K562 (cell line): Measurements from ENCODE around the gene DENND10. TPM values are rescaled to one million over a fixed set of nuclear protein-coding genes. Genes with fewer than 3 reads are reported as not detected.

Experiments used
- FOXK2 ChIP-seq, 2 experiments: fragments of 450-650 bp; IDR thresholded peaks in 1 of 2; conservative IDR thresholded peaks in 1 of 2; 2 replicates each; pipeline ENCODE4 v1.6.1; 2016; ENCODE audit warnings: low read depth in 2 of 2, mild to moderate bottlenecking in 1 of 2
- HMG20B ChIP-seq: fragments of 250-450 bp; sonication (Bioruptor Pico); IDR thresholded peaks from 2 replicates; pipeline ENCODE4 v1.5.0; 2021; ENCODE audit warnings: mild to moderate bottlenecking
- HNRNPH1 ChIP-seq: fragments of 200-400 bp; formaldehyde crosslinking; optimal IDR thresholded peaks from 2 replicates; pipeline ENCODE3; 2017; ENCODE audit warnings: low read depth, mild to moderate bottlenecking, low read length, moderate library complexity
- HOXB6 ChIP-seq: fragments of 250-450 bp; sonication (Bioruptor Pico); IDR thresholded peaks from 2 replicates; pipeline ENCODE4 v1.5.1; 2022; ENCODE audit warnings: mild to moderate bottlenecking, borderline replicate concordance
- MGA ChIP-seq: fragments of 450-650 bp; IDR thresholded peaks from 2 replicates; pipeline ENCODE4 v1.6.1; 2016; ENCODE audit warnings: mild to moderate bottlenecking, moderate library complexity
- MTA1 ChIP-seq: fragments of 450-650 bp; IDR thresholded peaks from 2 replicates; pipeline ENCODE4 v1.6.1; 2017; ENCODE audit warnings: borderline replicate concordance
- PHTF2 ChIP-seq: fragments of 250-450 bp; sonication (Bioruptor Pico); IDR thresholded peaks from 2 replicates; pipeline ENCODE4 v1.5.0; 2021; ENCODE audit warnings: mild to moderate bottlenecking
- POLR2AphosphoS5 ChIP-seq: IDR thresholded peaks from 2 replicates; pipeline ENCODE4 v1.6.1; 2011; ENCODE audit warnings: mild to moderate bottlenecking, low read depth, low read length, moderate library complexity; ENCODE audit not compliant: control insufficient read depth, insufficient read depth
- RNF2 ChIP-seq: sonication (generic); IDR thresholded peaks from 2 replicates; pipeline ENCODE4 v1.6.1; 2016
- SP1 ChIP-seq: sonication (generic); formaldehyde crosslinking; IDR thresholded peaks from 2 replicates; pipeline ENCODE4 v1.8.1; 2022; ENCODE audit warnings: mild to moderate bottlenecking, missing genetic modification reagents
- ZNF143 ChIP-seq: sonication (generic); formaldehyde crosslinking; IDR thresholded peaks from 2 replicates; pipeline ENCODE4 v1.9.0; 2022; ENCODE audit warnings: mild to moderate bottlenecking, missing genetic modification reagents
- polyA plus RNA-seq, 8 experiments: library from polyadenylated mRNA; depleted of rRNA in 4 of 8; stranded (reverse) in 5 of 8; unstranded in 3 of 8; fragments of >200 nt; fragmentation: Nextera tagmentation in 2 of 8; fragmentation: Illumina TruSeq in 1 of 8; extraction: Ambion mirVana in 2 of 8; extraction: Trizol in 1 of 8; gene quantifications; 2 replicates each; pipeline versions ENCODE4 v1.2.1 to v1.2.3, GENCODE V29; 2011 to 2014; ENCODE audit warnings: inconsistent platforms in 1 of 8, missing spikeins in 1 of 8
- total RNA-seq, 7 experiments: library from RNA; depleted of rRNA in 6 of 7; stranded (reverse); fragments of >200 nt in 6 of 7; fragmentation: Illumina TruSeq in 2 of 7; extraction: Trizol in 2 of 7; gene quantifications; 2 replicates each; pipeline versions ENCODE4 v1.2.1 to v1.2.3, GENCODE V29; 2011 to 2021; ENCODE audit warnings: low replicate concordance in 1 of 7
- TF ChIP-seq, protein P1 (sequence below): fragments of 450-650 bp; IDR thresholded peaks from 2 replicates; pipeline ENCODE4 v1.6.1; 2018; ENCODE audit not compliant: partially characterized antibody

The DENND10 gene
- total and polyA plus RNA-seq, 9 of the 15 experiments (the other 6 are each of a cell fraction or from before 2014, with no cell fraction given) = 9.4 to 20.0 (median 12.5) TPM

DNA sequence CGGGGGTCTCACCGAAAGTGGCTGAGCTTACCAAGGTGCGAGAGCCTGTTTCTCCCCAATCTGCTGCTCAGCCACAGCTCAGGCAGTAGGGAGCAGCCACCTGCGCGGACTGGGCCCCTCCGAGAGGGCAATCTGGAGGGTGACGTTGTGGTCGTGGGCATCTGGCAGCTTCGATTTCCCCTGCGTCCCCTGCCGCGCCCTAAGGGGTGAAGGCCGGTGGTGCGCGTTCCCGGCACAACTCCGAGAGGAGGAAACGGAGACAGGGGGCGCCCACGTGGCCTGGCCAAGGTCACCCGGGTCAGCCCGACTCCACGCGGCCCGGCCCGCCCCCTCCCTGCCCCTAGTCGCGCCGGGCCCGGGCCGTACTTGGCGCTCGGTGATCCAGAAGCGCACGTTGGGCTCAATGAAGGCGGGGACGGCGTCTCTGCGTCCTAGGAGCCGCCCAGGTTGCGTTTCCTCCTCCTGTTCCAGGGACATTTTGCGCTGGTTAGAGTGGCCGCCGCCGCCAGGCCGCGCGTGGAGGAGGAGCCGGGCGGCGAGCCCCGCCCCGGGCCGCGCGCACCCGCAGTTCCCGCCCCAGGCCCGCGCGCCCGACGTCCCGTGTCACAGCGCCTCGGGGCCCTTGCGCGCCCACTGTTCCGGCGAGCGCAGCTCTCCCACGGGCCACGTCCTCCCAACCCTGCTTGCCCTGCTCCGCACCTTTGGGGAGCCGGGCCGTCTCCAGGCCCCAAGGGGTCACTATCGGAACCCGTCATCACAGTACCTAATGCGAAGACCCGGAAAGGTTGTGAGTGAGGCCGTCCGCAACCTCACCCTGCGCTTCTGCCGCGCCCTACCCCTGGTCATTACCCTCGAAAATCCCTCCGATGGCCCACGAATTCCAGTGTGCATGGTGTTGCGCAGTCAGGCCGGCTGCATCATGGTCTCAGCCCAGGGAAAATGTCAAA lies 61.5 kb downstream of the DENND10 start, which contains the start of gene SFXN4 (continued):
- TF ChIP-seq SP1 (CRISPR knock-in tag) (peak; percentile 68), RNF2 (peak; percentile 38; the same call in 1 of the 2 replicates), HNRNPH1 (no peak), PHTF2 (CRISPR knock-in tag) (no peak), HMG20B (no peak), MGA (peak; percentile 74), HOXB6 (CRISPR knock-in tag) (no peak), FOXK2 (conservative IDR thresholded peaks at IDR 0.05 in 1 of 2, IDR thresholded peaks at IDR 0.05 in 1 of 2; ENCODE audit: low read depth in 2 of 2) (no peak), MTA1 (no peak), POLR2AphosphoS5 (peak; percentile 25; the same call in 1 of the 2 replicates), ZNF143 (CRISPR knock-in tag) (no peak)
- TF ChIP-seq, protein P1, sequence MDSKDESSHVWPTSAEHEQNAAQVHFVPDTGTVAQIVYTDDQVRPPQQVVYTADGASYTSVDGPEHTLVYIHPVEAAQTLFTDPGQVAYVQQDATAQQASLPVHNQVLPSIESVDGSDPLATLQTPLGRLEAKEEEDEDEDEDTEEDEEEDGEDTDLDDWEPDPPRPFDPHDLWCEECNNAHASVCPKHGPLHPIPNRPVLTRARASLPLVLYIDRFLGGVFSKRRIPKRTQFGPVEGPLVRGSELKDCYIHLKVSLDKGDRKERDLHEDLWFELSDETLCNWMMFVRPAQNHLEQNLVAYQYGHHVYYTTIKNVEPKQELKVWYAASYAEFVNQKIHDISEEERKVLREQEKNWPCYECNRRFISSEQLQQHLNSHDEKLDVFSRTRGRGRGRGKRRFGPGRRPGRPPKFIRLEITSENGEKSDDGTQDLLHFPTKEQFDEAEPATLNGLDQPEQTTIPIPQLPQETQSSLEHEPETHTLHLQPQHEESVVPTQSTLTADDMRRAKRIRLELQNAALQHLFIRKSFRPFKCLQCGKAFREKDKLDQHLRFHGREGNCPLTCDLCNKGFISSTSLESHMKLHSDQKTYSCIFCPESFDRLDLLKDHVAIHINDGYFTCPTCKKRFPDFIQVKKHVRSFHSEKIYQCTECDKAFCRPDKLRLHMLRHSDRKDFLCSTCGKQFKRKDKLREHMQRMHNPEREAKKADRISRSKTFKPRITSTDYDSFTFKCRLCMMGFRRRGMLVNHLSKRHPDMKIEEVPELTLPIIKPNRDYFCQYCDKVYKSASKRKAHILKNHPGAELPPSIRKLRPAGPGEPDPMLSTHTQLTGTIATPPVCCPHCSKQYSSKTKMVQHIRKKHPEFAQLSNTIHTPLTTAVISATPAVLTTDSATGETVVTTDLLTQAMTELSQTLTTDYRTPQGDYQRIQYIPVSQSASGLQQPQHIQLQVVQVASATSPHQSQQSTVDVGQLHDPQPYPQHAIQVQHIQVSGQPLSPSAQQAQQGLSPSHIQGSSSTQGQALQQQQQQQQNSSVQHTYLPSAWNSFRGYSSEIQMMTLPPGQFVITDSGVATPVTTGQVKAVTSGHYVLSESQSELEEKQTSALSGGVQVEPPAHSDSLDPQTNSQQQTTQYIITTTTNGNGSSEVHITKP = no peak
